Measurements from ENCODE around the gene RASEF. TPM values are rescaled to one million over a fixed set of nuclear protein-coding genes. Genes with fewer than 3 reads are reported as not detected.

Gene RASEF
- total and polyA plus RNA-seq, 2 of the 4 experiments (the other 2 are of a cell fraction) = under 0.01 to 0.05 TPM

GRCh38 chr9:83066771-83067170 lies 3.8 kb upstream of the RASEF start:
- in situ Hi-C loops (cut with MboI; ENCODE audit: low sequenced_read_pairs) = no loop called here
- H2AK5ac ChIP-seq (ENCODE audit: low read depth, low read length) = no peak overlapping the region
- no peaks in the 10 kb centered on the region for H3K9me3 ChIP-seq (ENCODE audit: control insufficient read depth, insufficient read depth, low read length)
- ATAC-seq (ENCODE audit: low read depth) (no peak), DNase-seq (peak; percentile 89)
- H3K9ac ChIP-seq (ENCODE audit: low read depth, low read length) = no peak overlapping the region
- intact Hi-C loops (cut with micrococcal nuclease) = no loop called here
- peaks cover 22% of the 10 kb centered on the region for H3K27me3 ChIP-seq (ENCODE audit: control insufficient read depth, insufficient read depth, low read length)
- no peak overlapping the region for H3K23ac ChIP-seq (ENCODE audit: low read depth, low read length)
- H3K56ac ChIP-seq (ENCODE audit: extremely low read depth, insufficient read depth, low read length) = no peak overlapping the region
- H2BK20ac ChIP-seq (ENCODE audit: low read depth, low read length) = no peak overlapping the region
- H3K4me2 ChIP-seq (ENCODE audit: low read depth, low read length) = no peak overlapping the region
- H3K36me3 ChIP-seq (ENCODE audit: control insufficient read depth, insufficient read depth, low read length) = no peaks in the 10 kb centered on the region
- H2BK120ac ChIP-seq (ENCODE audit: low read depth, low read length) = no peak overlapping the region
- POLR2A ChIA-PET (ENCODE audit: unreplicated experiment) = no interaction called here
- H4K91ac ChIP-seq (ENCODE audit: insufficient read depth, low read depth, low read length) = no peak overlapping the region
- H2AK9ac ChIP-seq (replicated peaks; ENCODE audit: low read depth, low read length, poor library complexity) = no peak overlapping the region
- no peak overlapping the region for H2BK5ac ChIP-seq (ENCODE audit: low read depth, low read length, poor library complexity, severe bottlenecking)
- no peak overlapping the region for H4K5ac ChIP-seq (ENCODE audit: low read depth, low read length)
- dilution Hi-C loops (cut with HindIII; ENCODE audit: low sequenced_read_pairs, unreplicated experiment) = no loop called here
- H3K4ac ChIP-seq (ENCODE audit: low read depth, low read length) = no peak overlapping the region
- H3K14ac ChIP-seq (replicated peaks; ENCODE audit: low read depth, low read length) = no peak overlapping the region
- H3K4me1 ChIP-seq (ENCODE audit: control insufficient read depth, insufficient read depth, low read length) = no peaks in the 10 kb centered on the region
- H3K9me1 ChIP-seq (ENCODE audit: insufficient read depth, low read length) = no peaks in the 10 kb centered on the region
- BruUV-seq (replicated peaks) = no TSS peak
- no peak overlapping the region for H4K8ac ChIP-seq (ENCODE audit: low read depth in 2 of 2, low read length in 2 of 2)
- no peak overlapping the region for H2AFZ ChIP-seq (replicated peaks; ENCODE audit: low read length, poor library complexity)
- CTCF ChIA-PET = no interaction called here
- TF ChIP-seq CEBPB (IDR thresholded peaks at IDR 0.05; ENCODE audit: low read depth, low read length) (peak; percentile 23; the same call in 1 of the 2 replicates), RAD21 (IDR thresholded peaks at IDR 0.05; ENCODE audit: low read length) (no peak), FOS (IDR thresholded peaks at IDR 0.05; ENCODE audit: low read depth, low read length) (peak; percentile 63), RFX5 (IDR thresholded peaks at IDR 0.05; ENCODE audit: low read depth, low read length) (no peak), MAFK (IDR thresholded peaks at IDR 0.05; ENCODE audit: low read depth, low read length) (no peak)
- TF ChIP-seq, protein P1, sequence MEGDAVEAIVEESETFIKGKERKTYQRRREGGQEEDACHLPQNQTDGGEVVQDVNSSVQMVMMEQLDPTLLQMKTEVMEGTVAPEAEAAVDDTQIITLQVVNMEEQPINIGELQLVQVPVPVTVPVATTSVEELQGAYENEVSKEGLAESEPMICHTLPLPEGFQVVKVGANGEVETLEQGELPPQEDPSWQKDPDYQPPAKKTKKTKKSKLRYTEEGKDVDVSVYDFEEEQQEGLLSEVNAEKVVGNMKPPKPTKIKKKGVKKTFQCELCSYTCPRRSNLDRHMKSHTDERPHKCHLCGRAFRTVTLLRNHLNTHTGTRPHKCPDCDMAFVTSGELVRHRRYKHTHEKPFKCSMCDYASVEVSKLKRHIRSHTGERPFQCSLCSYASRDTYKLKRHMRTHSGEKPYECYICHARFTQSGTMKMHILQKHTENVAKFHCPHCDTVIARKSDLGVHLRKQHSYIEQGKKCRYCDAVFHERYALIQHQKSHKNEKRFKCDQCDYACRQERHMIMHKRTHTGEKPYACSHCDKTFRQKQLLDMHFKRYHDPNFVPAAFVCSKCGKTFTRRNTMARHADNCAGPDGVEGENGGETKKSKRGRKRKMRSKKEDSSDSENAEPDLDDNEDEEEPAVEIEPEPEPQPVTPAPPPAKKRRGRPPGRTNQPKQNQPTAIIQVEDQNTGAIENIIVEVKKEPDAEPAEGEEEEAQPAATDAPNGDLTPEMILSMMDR (conservative IDR thresholded peaks at IDR 0.05; ENCODE audit: low read depth, low read length) = no peak
- H3K27ac ChIP-seq (ENCODE audit: insufficient read depth, low read length) = no peak overlapping the region
- H3K18ac ChIP-seq (ENCODE audit: low read depth, low read length) = no peak overlapping the region
- no peak overlapping the region for H2BK15ac ChIP-seq (ENCODE audit: low read depth, low read length)
- H3K4me3 ChIP-seq (ENCODE audit: insufficient read depth, low read depth, low read length) = no peak overlapping the region
- H3K79me1 ChIP-seq (ENCODE audit: low read depth in 1 of 2, low read length in 2 of 2) = no peaks in the 10 kb centered on the region
- no peaks in the 10 kb centered on the region for H4K20me1 ChIP-seq (ENCODE audit: insufficient read depth, low read length)
- no CpG with 5 or more reads among the region's 5 CpGs for WGBS, 2 experiments (ENCODE audit: extremely low coverage in 2 of 2, insufficient read length in 1 of 2)
